IMR-90 (cell line): ENCODE data around the gene SNX25. TPM values are rescaled to one million over a fixed set of nuclear protein-coding genes. Genes with fewer than 3 reads are reported as not detected.

Experiments used
- ATAC-seq: fragments of 200-7000 bp; cut with Tn5 transposase; 2 replicates; pipeline ENCODE4 v1.9.1; 2020; ENCODE audit warnings: low read depth, mild to moderate bottlenecking, moderate library complexity
- BruUV-seq: library from RNA; stranded (reverse); fragments of 400-500 nt; replicated peaks from 2 replicates; lab custom pipeline; 2021; lab: Mats Ljungman, UMichigan
- CTCF ChIA-PET: fragments of 300-600 bp; formaldehyde crosslinking; extraction: SDS; loops from one replicate; lab custom pipeline; 2021; ENCODE audit warnings: antibody characterized with exemption; lab: Yijun Ruan, JAX
- POLR2A ChIA-PET: fragments of 300-600 bp; sonication (Branson Sonifier 250); formaldehyde crosslinking; loops from one replicate; lab custom pipeline; 2022; ENCODE audit warnings: antibody characterized with exemption; ENCODE audit not compliant: unreplicated experiment; lab: Charles Lee
- DNase-seq: peaks from one replicate; pipeline ENCODE4 v3.0.0; 2013
- H2AFZ ChIP-seq: replicated peaks from 2 replicates; pipeline ENCODE3; 2013; ENCODE audit warnings: low read length, mild to moderate bottlenecking; ENCODE audit not compliant: poor library complexity
- H2AK5ac ChIP-seq: 2 replicates; pipeline ENCODE4 v1.6.1; 2013; ENCODE audit warnings: low read depth, low read length, inconsistent platforms
- H2AK9ac ChIP-seq: replicated peaks from 2 replicates; pipeline ENCODE3; 2013; ENCODE audit warnings: mild to moderate bottlenecking, low read depth, low read length, moderate library complexity; ENCODE audit not compliant: poor library complexity
- H2BK120ac ChIP-seq: 2 replicates; pipeline ENCODE4 v1.6.1; 2013; ENCODE audit warnings: low read depth, low read length, inconsistent platforms
- H2BK15ac ChIP-seq: 3 replicates; pipeline ENCODE4 v1.6.1; 2013; ENCODE audit warnings: low read depth, low read length, inconsistent platforms
- H2BK20ac ChIP-seq: 2 replicates; pipeline ENCODE4 v1.6.1; 2013; ENCODE audit warnings: low read depth, mild to moderate bottlenecking, inconsistent platforms, low read length, moderate library complexity
- H2BK5ac ChIP-seq: 2 replicates; pipeline ENCODE4 v1.6.1; 2013; ENCODE audit warnings: mild to moderate bottlenecking, low read depth, low read length, inconsistent platforms; ENCODE audit not compliant: poor library complexity, severe bottlenecking
- H3K14ac ChIP-seq: replicated peaks from 2 replicates; pipeline ENCODE4 v1.6.1; 2013; ENCODE audit warnings: low read depth, low read length, inconsistent platforms
- H3K18ac ChIP-seq: 2 replicates; pipeline ENCODE4 v1.6.1; 2013; ENCODE audit warnings: low read depth, low read length, control low read depth
- H3K23ac ChIP-seq: 2 replicates; pipeline ENCODE4 v1.6.1; 2013; ENCODE audit warnings: low read depth, low read length, inconsistent platforms
- H3K27ac ChIP-seq: 2 replicates; pipeline ENCODE4 v1.5.1; 2013; ENCODE audit warnings: mild to moderate bottlenecking, control low read depth, low read length; ENCODE audit not compliant: insufficient read depth
- H3K27me3 ChIP-seq: 2 replicates; pipeline ENCODE4 v1.6.1; 2013; ENCODE audit warnings: low read length; ENCODE audit not compliant: control insufficient read depth, insufficient read depth
- H3K36me3 ChIP-seq: 2 replicates; pipeline ENCODE4 v1.6.1; 2013; ENCODE audit warnings: low read length, mixed read lengths; ENCODE audit not compliant: control insufficient read depth, insufficient read depth
- H3K4ac ChIP-seq: 2 replicates; pipeline ENCODE4 v1.6.1; 2013; ENCODE audit warnings: low read depth, low read length, inconsistent platforms
- H3K4me1 ChIP-seq: 2 replicates; pipeline ENCODE4 v1.6.1; 2013; ENCODE audit warnings: low read length, mixed read lengths; ENCODE audit not compliant: control insufficient read depth, insufficient read depth
- H3K4me2 ChIP-seq: 2 replicates; pipeline ENCODE4 v1.6.1; 2013; ENCODE audit warnings: low read depth, mild to moderate bottlenecking, control low read depth, low read length, moderate library complexity
- H3K4me3 ChIP-seq: 2 replicates; pipeline ENCODE4 v1.5.1; 2013; ENCODE audit warnings: low read depth, mild to moderate bottlenecking, control low read depth, low read length, moderate library complexity; ENCODE audit not compliant: insufficient read depth
- H3K56ac ChIP-seq: 2 replicates; pipeline ENCODE4 v1.6.1; 2013; ENCODE audit warnings: low read length, inconsistent platforms; ENCODE audit not compliant: insufficient read depth; ENCODE audit errors: extremely low read depth
- H3K79me1 ChIP-seq, 2 experiments: 2 replicates each; pipeline ENCODE4 v1.6.1; 2013; ENCODE audit warnings: low read length in 2 of 2, inconsistent platforms in 1 of 2, low read depth in 1 of 2
- H3K9ac ChIP-seq: 2 replicates; pipeline ENCODE4 v1.6.1; 2013; ENCODE audit warnings: low read depth, low read length, control low read depth
- H3K9me1 ChIP-seq: 2 replicates; pipeline ENCODE4 v1.6.1; 2013; ENCODE audit warnings: low read length, inconsistent platforms; ENCODE audit not compliant: insufficient read depth
- H3K9me3 ChIP-seq: 2 replicates; pipeline ENCODE4 v1.6.1; 2013; ENCODE audit warnings: low read length; ENCODE audit not compliant: control insufficient read depth, insufficient read depth
- H4K20me1 ChIP-seq: 2 replicates; pipeline ENCODE4 v1.6.1; 2013; ENCODE audit warnings: low read length, inconsistent platforms; ENCODE audit not compliant: insufficient read depth
- H4K5ac ChIP-seq: 2 replicates; pipeline ENCODE4 v1.6.1; 2013; ENCODE audit warnings: mild to moderate bottlenecking, low read depth, low read length, control low read depth
- H4K8ac ChIP-seq, 2 experiments: 2 replicates each; pipeline ENCODE4 v1.6.1; 2013; ENCODE audit warnings: low read depth in 2 of 2, low read length in 2 of 2, control low read depth in 1 of 2, inconsistent platforms in 1 of 2
- H4K91ac ChIP-seq: 2 replicates; pipeline ENCODE4 v1.6.1; 2013; ENCODE audit warnings: low read depth, low read length, inconsistent platforms; ENCODE audit not compliant: insufficient read depth
- CHD1 ChIP-seq: IDR thresholded peaks from 2 replicates; pipeline ENCODE4 v1.6.1; 2012; ENCODE audit warnings: low read depth, low read length, improper control_type of control experiment
- CTCF ChIP-seq: conservative IDR thresholded peaks from 2 replicates; pipeline ENCODE4 v1.5.1; 2012; ENCODE audit warnings: mild to moderate bottlenecking, low read depth, low read length, improper control_type of control experiment
- FOS ChIP-seq: fragments of 150-350 bp; IDR thresholded peaks from 2 replicates; pipeline ENCODE4 v1.6.1; 2016; ENCODE audit warnings: low read depth, low read length
- MAZ ChIP-seq: IDR thresholded peaks from 2 replicates; pipeline ENCODE4 v1.6.1; 2012; ENCODE audit warnings: low read depth, mild to moderate bottlenecking, low read length, improper control_type of control experiment, moderate library complexity, borderline replicate concordance
- NFE2L2 ChIP-seq: fragments of 150-350 bp; IDR thresholded peaks from 2 replicates; pipeline ENCODE4 v1.6.1; 2016; ENCODE audit warnings: low read depth, mild to moderate bottlenecking, low read length
- POLR2A ChIP-seq: IDR thresholded peaks from 2 replicates; pipeline ENCODE4 v1.6.1; 2012; ENCODE audit warnings: mild to moderate bottlenecking, low read depth, low read length
- RCOR1 ChIP-seq: IDR thresholded peaks from 2 replicates; pipeline ENCODE4 v1.6.1; 2012; ENCODE audit warnings: mild to moderate bottlenecking, low read length, improper control_type of control experiment; ENCODE audit not compliant: insufficient replicate concordance
- RFX5 ChIP-seq: IDR thresholded peaks from 2 replicates; pipeline ENCODE4 v1.8.0; 2012; ENCODE audit warnings: low read depth, mild to moderate bottlenecking, low read length, moderate library complexity
- WGBS, 2 experiments: methylation state at CpG; one replicate each; pipeline versions ENCODE4 v1.1.5 to v1.1.7; 2013; ENCODE audit warnings: missing lambda C conversion rate in 2 of 2; ENCODE audit not compliant: insufficient read length in 1 of 2; ENCODE audit errors: extremely low coverage in 2 of 2; 5-methylcytosine and 5-hydroxymethylcytosine counted together
- dilution Hi-C: fragments of 300-500 bp; cut with HindIII; formaldehyde crosslinking; loops from one replicate; pipeline ENCODE4 v1.14.3; 2018; ENCODE audit warnings: low sequenced_read_pairs; ENCODE audit not compliant: unreplicated experiment
- in situ Hi-C: fragments of 300-500 bp; cut with MboI; formaldehyde crosslinking; loops from 3 replicates; pipeline ENCODE4 v1.14.3; 2019; ENCODE audit warnings: low sequenced_read_pairs, inconsistent platforms, mixed read lengths
- intact Hi-C: fragments of 100-400 bp; cut with micrococcal nuclease; formaldehyde crosslinking; loops from 2 replicates; pipeline ENCODE4 v1.10.0; 2022
- polyA plus RNA-seq, 3 experiments: library from polyadenylated mRNA; depleted of rRNA; stranded (reverse); fragments of >200 nt; gene quantifications; 2 replicates each; pipeline ENCODE4 v1.2.3, GENCODE V29; 2012; ENCODE audit warnings: low replicate concordance in 1 of 3
- total RNA-seq: library from RNA; depleted of rRNA; stranded (reverse); fragments of >200 nt; gene quantifications from 2 replicates; pipeline ENCODE4 v1.2.3, GENCODE V29; 2012
- TF ChIP-seq, protein P1 (sequence below): fragments of 150-350 bp; IDR thresholded peaks from 2 replicates; pipeline ENCODE4 v1.6.1; 2016; ENCODE audit warnings: low read depth, mild to moderate bottlenecking, low read length, moderate library complexity, borderline replicate concordance
- TF ChIP-seq, protein P2 (sequence below): fragments of 150-350 bp; IDR thresholded peaks from 2 replicates; pipeline ENCODE4 v1.6.1; 2017; ENCODE audit warnings: mild to moderate bottlenecking, antibody characterized with exemption, low read length, low read depth

The SNX25 gene
- total and polyA plus RNA-seq, 2 of the 4 experiments (the other 2 are of a cell fraction), result 11.4 to 28.3 TPM

DNA sequence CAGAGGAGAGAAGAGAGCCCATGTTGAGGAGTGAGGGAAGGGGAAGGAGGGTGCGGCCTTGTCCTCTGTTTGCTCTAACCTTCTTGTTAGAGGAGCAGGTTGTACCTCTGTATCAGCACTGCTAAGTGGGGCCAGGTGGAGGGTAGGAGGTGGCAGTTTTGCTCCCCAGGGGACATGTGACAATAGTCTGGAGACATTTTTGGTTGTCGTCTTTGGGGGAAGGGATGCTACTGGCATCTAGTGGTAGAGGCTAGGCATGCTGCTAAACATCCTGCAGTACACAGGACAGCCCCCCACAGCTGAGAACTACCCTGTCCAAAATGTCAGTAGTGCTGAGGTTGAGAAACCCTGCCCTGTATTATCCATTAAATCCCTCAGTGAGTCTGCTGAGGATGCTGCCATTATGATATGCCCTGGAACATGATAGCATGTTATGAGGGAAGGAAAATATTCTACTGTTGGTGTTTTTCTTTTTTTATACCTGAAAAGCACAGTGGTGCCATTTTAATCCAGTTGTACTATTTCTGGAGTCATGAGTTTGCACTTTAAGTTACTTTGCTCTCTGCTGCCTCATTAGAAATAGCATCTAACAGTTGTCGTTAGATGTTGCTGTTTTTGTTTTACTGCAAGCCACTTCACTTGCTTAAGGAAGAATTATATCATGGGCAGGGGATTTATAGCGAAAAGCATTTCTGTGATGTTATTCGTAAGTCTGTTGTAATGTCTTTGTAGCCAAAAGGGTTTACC, 95.7 kb downstream of the SNX25 start (continued):
- no peak for TF ChIP-seq CHD1

DNA sequence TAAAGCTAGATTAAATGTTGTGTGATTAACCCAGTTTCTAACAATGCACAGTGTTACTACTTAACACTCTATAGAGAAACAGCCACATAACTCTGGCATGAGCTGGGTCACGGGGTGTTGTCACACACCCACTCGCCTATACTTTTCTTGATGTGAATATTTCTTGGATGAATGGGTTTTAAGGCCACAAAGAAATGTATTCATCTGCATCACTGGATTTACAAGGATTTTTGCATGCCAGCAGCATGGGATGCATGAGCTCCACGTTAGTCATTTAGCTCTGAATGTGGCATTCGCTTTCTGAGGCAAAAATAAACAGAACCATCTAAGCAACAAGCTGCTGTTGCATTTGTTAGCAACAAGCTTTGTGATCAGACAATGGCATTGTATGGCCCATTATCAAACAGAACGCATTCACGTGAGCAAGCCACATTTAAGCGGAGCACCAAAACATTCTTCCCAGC, 96.6 kb downstream of the SNX25 start:
- no peak overlapping the region for H4K5ac ChIP-seq
- peaks cover 11 to 25% of the 10 kb centered on the region in 2 experiments; a peak in 2 of 4 replicates for H3K79me1 ChIP-seq
- H2BK15ac ChIP-seq, result no peak overlapping the region
- CTCF ChIA-PET, result interaction anchor here (0.9 to 1.2 kb wide), 2 partner anchors 39 to 49 kb away, joined by 3 to 7 read pairs; no protein-coding TSS in a partner anchor
- DNase-seq (peak; percentile 97), ATAC-seq (peak; percentile 82)
- H3K4me3 ChIP-seq, result no peak overlapping the region
- peaks cover 11% of the 10 kb centered on the region for H3K4me1 ChIP-seq
- H3K4me2 ChIP-seq, result peak overlapping the region; percentile 50
- H4K91ac ChIP-seq, result no peak overlapping the region; the same call in 1 of the 2 replicates
- H3K4ac ChIP-seq, result 0 out of 2 replicates have a peak overlapping the region, but pooled peaks have one; percentile 28
- H2AFZ ChIP-seq, result no peak overlapping the region
- H4K20me1 ChIP-seq, result peaks cover 4% of the 10 kb centered on the region; the same call in 1 of the 2 replicates
- in situ Hi-C loops, result no loop called here
- H3K14ac ChIP-seq, result no peak overlapping the region
- H2AK9ac ChIP-seq, result no peak overlapping the region
- H3K23ac ChIP-seq, result no peak overlapping the region
- H3K9ac ChIP-seq, result no peak overlapping the region
- POLR2A ChIA-PET, result no interaction called here
- H2AK5ac ChIP-seq, result no peak overlapping the region
- WGBS, 2 experiments, result 0% methylated on average over 1 of the region's 7 CpGs; no CpG with 5 or more reads in 1 of the 2 experiments
- 0 out of 2 replicates have a peak overlapping the region, but pooled peaks have one; percentile 5 for H2BK20ac ChIP-seq
- no peak overlapping the region for H3K18ac ChIP-seq
- H3K27ac ChIP-seq, result 0 out of 2 replicates have a peak overlapping the region, but pooled peaks have one; percentile 8
- no peaks in the 10 kb centered on the region for H3K27me3 ChIP-seq
- H3K9me1 ChIP-seq, result peaks cover 16% of the 10 kb centered on the region
- H3K9me3 ChIP-seq, result no peaks in the 10 kb centered on the region
- peaks cover 2% of the 10 kb centered on the region; the same call in 1 of the 2 replicates for H3K36me3 ChIP-seq
- no TSS peak for BruUV-seq
- dilution Hi-C loops, result no loop called here
- H3K56ac ChIP-seq, result no peak overlapping the region
- intact Hi-C loops, result loop anchor here (5.0 kb wide), 2 partner anchors 89 to 164 kb away; partner anchors contain the start of gene SLC25A4
- H2BK120ac ChIP-seq, result peak overlapping the region; percentile 8; the same call in 1 of the 2 replicates
- H2BK5ac ChIP-seq, result peak overlapping the region; percentile 70
- H4K8ac ChIP-seq, result peak overlapping the region in 1 of 2 experiments; percentile 15; a peak in 1 of 4 replicates
- TF ChIP-seq CHD1, result no peak; the same call in 1 of the 2 replicates
- TF ChIP-seq RCOR1, result peak; percentile 35
- TF ChIP-seq, protein P1, sequence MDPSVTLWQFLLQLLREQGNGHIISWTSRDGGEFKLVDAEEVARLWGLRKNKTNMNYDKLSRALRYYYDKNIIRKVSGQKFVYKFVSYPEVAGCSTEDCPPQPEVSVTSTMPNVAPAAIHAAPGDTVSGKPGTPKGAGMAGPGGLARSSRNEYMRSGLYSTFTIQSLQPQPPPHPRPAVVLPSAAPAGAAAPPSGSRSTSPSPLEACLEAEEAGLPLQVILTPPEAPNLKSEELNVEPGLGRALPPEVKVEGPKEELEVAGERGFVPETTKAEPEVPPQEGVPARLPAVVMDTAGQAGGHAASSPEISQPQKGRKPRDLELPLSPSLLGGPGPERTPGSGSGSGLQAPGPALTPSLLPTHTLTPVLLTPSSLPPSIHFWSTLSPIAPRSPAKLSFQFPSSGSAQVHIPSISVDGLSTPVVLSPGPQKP, result no peak
- no peak; the same call in 1 of the 2 replicates for TF ChIP-seq POLR2A
- TF ChIP-seq NFE2L2, result no peak
- TF ChIP-seq, protein P2, sequence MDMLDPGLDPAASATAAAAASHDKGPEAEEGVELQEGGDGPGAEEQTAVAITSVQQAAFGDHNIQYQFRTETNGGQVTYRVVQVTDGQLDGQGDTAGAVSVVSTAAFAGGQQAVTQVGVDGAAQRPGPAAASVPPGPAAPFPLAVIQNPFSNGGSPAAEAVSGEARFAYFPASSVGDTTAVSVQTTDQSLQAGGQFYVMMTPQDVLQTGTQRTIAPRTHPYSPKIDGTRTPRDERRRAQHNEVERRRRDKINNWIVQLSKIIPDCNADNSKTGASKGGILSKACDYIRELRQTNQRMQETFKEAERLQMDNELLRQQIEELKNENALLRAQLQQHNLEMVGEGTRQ, result peak; percentile 79
- no peak for TF ChIP-seq RFX5
- no peak for TF ChIP-seq CTCF
- no peak for TF ChIP-seq MAZ
- TF ChIP-seq FOS, result no peak; the same call in none of the 2 replicates
